KOPT-K1 (cell line): ENCODE results near the gene CGNL1.

Source experiments
- H3K27ac ChIP-seq: fragments of 200-600 bp; sonication (generic); 2 replicates; pipeline ENCODE4 v1.5.1; 2016; ENCODE audit warnings: antibody characterized with exemption, mild to moderate bottlenecking, low read depth, low read length; ENCODE audit not compliant: poor library complexity, severe bottlenecking
- H3K36me3 ChIP-seq: fragments of 200-600 bp; sonication (generic); 2 replicates; pipeline ENCODE4 v1.5.1; 2017; ENCODE audit warnings: antibody characterized with exemption, mild to moderate bottlenecking, low read length, moderate library complexity; ENCODE audit not compliant: insufficient read depth
- H3K9me3 ChIP-seq: fragments of 200-600 bp; sonication (generic); 2 replicates; pipeline ENCODE4 v1.5.1; 2017; ENCODE audit warnings: antibody characterized with exemption, low read length, mild to moderate bottlenecking; ENCODE audit not compliant: insufficient read depth, poor library complexity, severe bottlenecking

Gene CGNL1

GRCh38 chr15:57598346-57598745 lies 222.0 kb downstream of the CGNL1 start:
- Histone ChIP-seq H3K9me3 (no peaks in the 10 kb centered on the region), H3K36me3 (no peaks in the 10 kb centered on the region), H3K27ac (no peak overlapping the region)

- no peaks in the 10 kb centered on the region for H3K36me3 ChIP-seq
- H3K9me3 ChIP-seq = no peaks in the 10 kb centered on the region
- H3K27ac ChIP-seq = no peak overlapping the region
These were observed 223.0 kb downstream of the CGNL1 start for GRCh38 chr15:57599296-57599810.

- Histone ChIP-seq H3K27ac (no peak overlapping the region), H3K36me3 (no peaks in the 10 kb centered on the region), H3K9me3 (no peaks in the 10 kb centered on the region)
These were observed 223.9 kb downstream of the CGNL1 start for GRCh38 chr15:57600197-57600596.
